OCI-LY3 (cell line): ENCODE data around the gene NANOS3.

ENCODE experiments used
- H2AFZ ChIP-seq: fragments of 200-600, 300-600 bp; shearing (Covaris generic); 2 replicates; pipeline ENCODE4 v1.6.0; 2014; ENCODE audit warnings: antibody characterized with exemption, low read depth, low read length
- H3K27ac ChIP-seq: fragments of 200-600, 300-600 bp; sonication (generic); 2 replicates; pipeline ENCODE4 v1.5.1; 2014; ENCODE audit warnings: mild to moderate bottlenecking, low read length, moderate library complexity, mixed read lengths
- H3K27me3 ChIP-seq: fragments of 200-600, 300-600 bp; sonication (generic); 2 replicates; pipeline ENCODE4 v1.6.1; 2014; ENCODE audit warnings: low read depth, low read length, mixed read lengths
- H3K36me3 ChIP-seq: fragments of 200-600, 300-600 bp; sonication (generic); replicated peaks from 2 replicates; pipeline ENCODE3; 2014; ENCODE audit warnings: low read depth, low read length, mixed read lengths
- H3K4me1 ChIP-seq: fragments of 300-600, 200-600 bp; sonication (generic); 2 replicates; pipeline ENCODE4 v1.6.1; 2014; ENCODE audit warnings: low read length, mixed read lengths
- H3K4me2 ChIP-seq: fragments of 200-600, 300-600 bp; sonication (generic); 2 replicates; pipeline ENCODE4 v1.6.1; 2014; ENCODE audit warnings: low read length, mixed read lengths
- H3K4me3 ChIP-seq: fragments of 300-600, 200-600 bp; sonication (generic); 2 replicates; pipeline ENCODE4 v1.5.1; 2014; ENCODE audit warnings: antibody characterized with exemption, mild to moderate bottlenecking, low read length, moderate library complexity
- H3K79me2 ChIP-seq: fragments of 300-600, 200-600 bp; shearing (Covaris generic); 2 replicates; pipeline ENCODE4 v1.6.1; 2014; ENCODE audit warnings: mild to moderate bottlenecking, low read length, mixed read lengths
- H3K9ac ChIP-seq: fragments of 300-600, 200-600 bp; shearing (Covaris generic); 2 replicates; pipeline ENCODE4 v1.6.0; 2014; ENCODE audit warnings: mild to moderate bottlenecking, low read length, moderate library complexity
- H3K9me3 ChIP-seq: fragments of 200-600, 300-600 bp; shearing (Covaris generic); 2 replicates; pipeline ENCODE4 v1.6.1; 2014; ENCODE audit warnings: low read length, mixed read lengths; ENCODE audit not compliant: insufficient read depth
- H4K20me1 ChIP-seq: fragments of 200-600, 300-600 bp; sonication (generic); 2 replicates; pipeline ENCODE4 v1.6.1; 2016; ENCODE audit warnings: low read length, mixed read lengths; ENCODE audit not compliant: insufficient read depth
- CTCF ChIP-seq: fragments of 200-600, 300-600 bp; sonication (generic); IDR thresholded peaks from 2 replicates; pipeline ENCODE4 v1.5.1; 2014; ENCODE audit warnings: antibody characterized with exemption, low read length, low read depth
- EZH2phosphoT487 ChIP-seq: fragments of 200-600 bp; shearing (Covaris generic); IDR thresholded peaks from 2 replicates; pipeline ENCODE4 v1.6.1; 2018; ENCODE audit warnings: antibody characterized with exemption, mixed run types, low read depth

NANOS3 gene

GRCh38 chr19:13835791-13836723, 40.9 kb upstream of the NANOS3 start:
- Histone ChIP-seq H3K79me2 (peaks cover 24% of the 10 kb centered on the region), H3K4me3 (no peak overlapping the region), H3K27me3 (no peaks in the 10 kb centered on the region), H3K4me2 (peak overlapping the region; percentile 76), H3K4me1 (peaks cover 47% of the 10 kb centered on the region), H4K20me1 (no peaks in the 10 kb centered on the region; the same call in 1 of the 2 replicates), H3K36me3 (peaks cover 2% of the 10 kb centered on the region), H3K27ac (peak overlapping the region; percentile 66), H3K9ac (peak overlapping the region; percentile 59; the same call in 1 of the 2 replicates), H3K9me3 (no peaks in the 10 kb centered on the region), H2AFZ (no peak overlapping the region)
- TF ChIP-seq CTCF (no peak), EZH2phosphoT487 (no peak)

GRCh38 chr19:13838435-13839129, 38.4 kb upstream of the NANOS3 start:
- Histone ChIP-seq H4K20me1 (no peaks in the 10 kb centered on the region; the same call in 1 of the 2 replicates), H3K36me3 (peaks cover 2% of the 10 kb centered on the region), H3K9me3 (no peaks in the 10 kb centered on the region), H3K9ac (peak overlapping the region; percentile 72), H3K79me2 (peaks cover 35% of the 10 kb centered on the region), H3K27ac (peak overlapping the region; percentile 64), H3K27me3 (no peaks in the 10 kb centered on the region), H3K4me2 (peak overlapping the region; percentile 90), H3K4me1 (peaks cover 55% of the 10 kb centered on the region), H2AFZ (no peak overlapping the region; the same call in 1 of the 2 replicates), H3K4me3 (peak overlapping the region; percentile 74)
- TF ChIP-seq CTCF (no peak), EZH2phosphoT487 (no peak)

- peaks cover 2% of the 10 kb centered on the region for H3K36me3 ChIP-seq
- peak overlapping the region; percentile 72 for H3K9ac ChIP-seq
- peaks cover 57% of the 10 kb centered on the region for H3K4me1 ChIP-seq
- H3K4me3 ChIP-seq = peak overlapping the region; percentile 74
- peak overlapping the region; percentile 90 for H3K4me2 ChIP-seq
- no peaks in the 10 kb centered on the region for H3K9me3 ChIP-seq
- no peaks in the 10 kb centered on the region; the same call in 1 of the 2 replicates for H4K20me1 ChIP-seq
- peaks cover 35% of the 10 kb centered on the region for H3K79me2 ChIP-seq
- H3K27ac ChIP-seq = peak overlapping the region; percentile 64
- TF ChIP-seq EZH2phosphoT487 = no peak
- no peak for TF ChIP-seq CTCF
- H2AFZ ChIP-seq = no peak overlapping the region; the same call in 1 of the 2 replicates
- H3K27me3 ChIP-seq = no peaks in the 10 kb centered on the region
These were observed 37.6 kb upstream of the NANOS3 start for GRCh38 chr19:13839130-13839937.
